ENCODE data around the gene KRTAP5-9.
"Not testable (repeated sequence)": the region's sequence is repeated elsewhere in the genome, so short reads cannot be mapped to it uniquely, and the experiment has no call there.

Gene KRTAP5-9

DNA sequence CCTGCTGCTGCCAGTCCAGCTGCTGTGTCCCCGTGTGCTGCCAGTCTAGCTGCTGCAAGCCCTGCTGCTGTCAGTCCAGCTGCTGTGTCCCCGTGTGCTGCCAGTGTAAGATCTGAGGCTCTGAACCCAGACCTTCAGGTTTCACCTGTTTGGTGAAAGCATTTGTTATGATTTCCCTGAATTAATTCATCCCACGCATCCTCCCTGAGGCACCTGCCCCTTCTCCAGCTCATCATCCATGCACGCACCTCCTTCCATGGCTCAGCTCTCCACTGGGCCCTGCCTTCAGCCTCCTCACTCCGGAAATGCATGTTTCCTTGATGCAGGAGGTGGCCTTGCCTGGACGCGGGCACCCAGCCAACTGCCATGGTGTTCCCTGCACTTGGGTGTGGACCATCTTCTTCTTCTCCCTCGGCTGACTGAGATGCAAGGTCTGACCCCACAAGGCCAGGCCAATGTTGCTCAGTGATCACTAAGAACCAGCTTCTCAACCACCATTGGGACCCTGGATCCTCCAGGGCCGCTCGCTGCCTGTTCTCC lies 17.9 kb downstream of the KRTAP5-9 start:
- no peaks in the 10 kb centered on the region for H3K36me3 ChIP-seq (ENCODE audit: control insufficient read depth, insufficient read depth, low read length, severe bottlenecking)
- DNase-seq (ENCODE audit: low read depth): no peak
- H3K4me3 ChIP-seq (ENCODE audit: low read length): no peak overlapping the region
- H3K4me1 ChIP-seq (ENCODE audit: control insufficient read depth, insufficient read depth, low read length): peaks cover 18% of the 10 kb centered on the region
- H3K9me3 ChIP-seq (ENCODE audit: control insufficient read depth, low read length): peaks cover 5% of the 10 kb centered on the region
- peaks cover 25% of the 10 kb centered on the region for H3K27me3 ChIP-seq (replicated peaks; ENCODE audit: control insufficient read depth, insufficient read depth, low read length)
- H3K9ac ChIP-seq (ENCODE audit: low read length): no peak overlapping the region

DNA sequence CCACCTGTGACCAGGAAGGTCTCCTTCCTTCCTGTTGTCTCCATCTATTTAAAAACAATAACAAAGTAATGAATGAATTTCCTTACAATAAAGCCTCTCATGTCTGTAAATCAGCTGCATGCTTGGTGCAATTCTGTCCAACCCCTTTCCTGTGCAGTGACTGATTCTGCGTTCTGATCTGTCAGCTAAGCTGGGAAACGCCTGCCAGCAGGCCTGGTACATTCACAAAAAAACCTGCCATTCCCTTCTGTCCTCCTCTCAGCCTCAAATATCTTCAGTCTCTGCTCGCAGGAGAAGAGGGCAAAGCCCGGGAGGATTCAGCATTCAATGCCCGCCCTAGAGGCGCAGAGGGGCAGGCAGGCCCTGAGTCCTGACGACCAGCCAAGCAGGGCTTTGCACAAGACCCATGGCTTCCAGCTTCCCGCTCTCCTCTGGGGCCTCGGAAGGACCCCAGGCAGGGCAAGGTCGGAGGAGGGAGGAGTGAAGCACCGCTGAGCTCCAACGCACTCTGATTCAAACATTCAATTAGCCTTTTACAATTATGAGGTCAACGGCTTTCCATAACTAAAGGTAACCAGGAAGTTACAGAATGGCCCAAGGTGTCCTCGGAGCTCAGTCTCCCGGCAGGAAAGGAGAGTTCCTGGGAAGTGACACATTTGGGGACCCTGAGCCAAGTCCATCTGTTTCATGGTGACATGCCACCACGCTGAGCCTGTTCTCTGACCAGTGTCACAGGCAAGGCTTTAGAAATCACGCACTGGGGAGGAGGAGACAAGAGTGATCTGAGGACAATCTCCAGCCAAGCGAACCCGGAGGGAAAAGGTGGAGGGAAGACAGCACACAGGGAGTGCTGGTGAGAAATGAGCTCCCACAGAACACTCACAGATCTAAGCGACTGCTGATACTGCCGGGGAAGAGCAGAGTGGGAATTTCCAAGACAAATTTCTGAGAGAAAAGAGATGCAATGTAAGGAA lies 18.7 kb downstream of the KRTAP5-9 start:
- not testable (repeated sequence) for H3K9me3 ChIP-seq (ENCODE audit: control insufficient read depth, low read length); H3K4me3 ChIP-seq (ENCODE audit: low read length); DNase-seq (ENCODE audit: low read depth); H3K36me3 ChIP-seq (ENCODE audit: control insufficient read depth, insufficient read depth, low read length, severe bottlenecking); H3K9ac ChIP-seq (ENCODE audit: low read length)
- peaks cover 25% of the 10 kb centered on the region for H3K27me3 ChIP-seq (replicated peaks; ENCODE audit: control insufficient read depth, insufficient read depth, low read length)
- peaks cover 18% of the 10 kb centered on the region for H3K4me1 ChIP-seq (ENCODE audit: control insufficient read depth, insufficient read depth, low read length)

DNA sequence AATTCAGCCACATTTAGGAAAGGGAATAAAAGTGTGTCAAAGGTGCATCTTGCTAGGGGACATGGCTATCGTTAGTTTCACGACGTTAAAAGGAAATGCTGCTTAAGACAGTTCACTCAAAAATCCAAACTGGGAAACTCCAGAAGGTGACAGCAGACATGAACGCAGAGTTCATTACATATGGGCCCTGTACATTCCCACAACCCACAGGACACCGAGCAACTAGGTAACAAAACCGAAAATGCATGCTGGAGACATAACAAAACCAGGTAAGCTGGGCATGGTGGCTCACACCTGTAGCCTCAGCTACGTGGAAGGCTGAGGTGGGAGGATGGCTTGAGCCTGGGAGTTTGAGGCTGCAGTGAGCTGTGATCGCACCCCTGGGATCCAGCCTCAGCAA lies 19.4 kb downstream of the KRTAP5-9 start:
- Histone ChIP-seq H3K4me1 (ENCODE audit: control insufficient read depth, insufficient read depth, low read length) (peaks cover 18% of the 10 kb centered on the region), H3K27me3 (replicated peaks; ENCODE audit: control insufficient read depth, insufficient read depth, low read length) (peaks cover 25% of the 10 kb centered on the region)
- not testable (repeated sequence) for H3K4me3 ChIP-seq (ENCODE audit: low read length); H3K9ac ChIP-seq (ENCODE audit: low read length); H3K9me3 ChIP-seq (ENCODE audit: control insufficient read depth, low read length); DNase-seq (ENCODE audit: low read depth); H3K36me3 ChIP-seq (ENCODE audit: control insufficient read depth, insufficient read depth, low read length, severe bottlenecking)

DNA sequence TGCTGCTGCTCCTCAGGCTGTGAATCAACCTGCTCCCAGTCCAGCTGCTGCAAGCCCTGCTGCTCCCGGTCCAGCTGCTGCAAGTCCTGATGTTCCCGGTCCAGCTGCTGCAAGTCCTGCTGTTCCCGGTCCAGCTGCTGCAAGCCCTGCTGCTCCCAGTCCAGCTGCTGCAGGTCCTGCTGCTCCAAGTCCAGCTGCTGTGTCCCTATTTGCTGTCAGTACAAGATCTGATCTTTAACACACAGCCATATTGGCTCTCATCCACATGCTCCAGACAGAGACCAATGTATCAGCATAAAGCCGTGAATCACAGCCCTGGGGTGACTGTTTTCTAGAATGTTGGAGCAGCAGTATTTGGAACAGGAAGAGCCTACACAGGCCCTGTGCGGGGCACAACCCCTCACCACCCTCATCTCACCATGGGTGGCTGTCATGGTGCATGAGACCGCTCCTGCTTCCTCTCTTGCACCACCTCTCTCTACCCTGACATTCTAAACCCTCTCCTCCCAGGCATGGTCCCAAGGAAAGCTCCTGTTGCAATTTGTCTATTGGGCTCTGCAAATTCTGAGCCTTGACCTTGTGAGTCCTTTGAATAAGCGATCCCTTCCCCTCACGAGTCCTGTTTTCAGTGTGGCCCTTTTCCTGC lies 20.6 kb downstream of the KRTAP5-9 start:
- Histone ChIP-seq H3K4me3 (ENCODE audit: low read length) (no peak overlapping the region), H3K27me3 (replicated peaks; ENCODE audit: control insufficient read depth, insufficient read depth, low read length) (peaks cover 33% of the 10 kb centered on the region), H3K36me3 (ENCODE audit: control insufficient read depth, insufficient read depth, low read length, severe bottlenecking) (no peaks in the 10 kb centered on the region), H3K4me1 (ENCODE audit: control insufficient read depth, insufficient read depth, low read length) (peaks cover 18% of the 10 kb centered on the region), H3K9me3 (ENCODE audit: control insufficient read depth, low read length) (no peaks in the 10 kb centered on the region), H3K9ac (ENCODE audit: low read length) (no peak overlapping the region)
- DNase-seq (ENCODE audit: low read depth): no peak

DNA sequence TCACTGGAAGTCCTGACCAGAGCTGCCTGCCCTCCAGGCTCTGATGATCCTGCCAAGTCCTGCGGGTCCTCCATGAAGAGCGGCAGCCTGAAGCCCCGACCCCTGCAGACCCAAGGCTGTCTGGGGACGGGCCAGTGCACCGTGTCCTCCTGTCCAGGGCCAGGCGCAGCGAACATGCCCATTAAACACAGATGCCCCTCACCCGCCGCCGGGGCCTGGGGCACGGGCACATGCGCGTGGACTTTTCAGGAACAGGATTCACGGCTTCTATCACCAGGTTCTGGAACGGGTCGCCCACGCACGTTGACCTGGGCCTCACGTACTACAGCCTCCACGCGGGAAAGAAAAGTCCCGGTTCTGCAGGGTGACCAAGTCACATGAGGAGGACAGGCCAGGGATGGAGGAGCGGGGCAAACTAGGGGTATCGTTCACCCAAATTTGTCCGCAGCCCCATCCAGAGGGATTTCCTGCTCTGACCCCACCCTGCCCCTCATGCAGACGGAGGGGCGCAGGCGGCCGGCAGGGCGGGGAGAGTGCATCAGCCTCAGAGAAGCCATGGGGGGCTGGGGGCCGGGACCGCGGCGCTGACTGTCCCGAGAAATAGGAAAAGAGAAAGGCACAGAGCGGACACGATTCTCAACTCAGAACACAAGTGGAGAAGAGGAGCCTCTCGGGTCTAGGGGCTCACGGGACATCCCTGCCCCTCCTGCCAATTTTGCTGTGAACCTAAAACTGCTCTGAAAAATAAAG lies 23.1 kb downstream of the KRTAP5-9 start:
- H3K4me3 ChIP-seq (ENCODE audit: low read length); DNase-seq (ENCODE audit: low read depth): not testable (repeated sequence)

DNA sequence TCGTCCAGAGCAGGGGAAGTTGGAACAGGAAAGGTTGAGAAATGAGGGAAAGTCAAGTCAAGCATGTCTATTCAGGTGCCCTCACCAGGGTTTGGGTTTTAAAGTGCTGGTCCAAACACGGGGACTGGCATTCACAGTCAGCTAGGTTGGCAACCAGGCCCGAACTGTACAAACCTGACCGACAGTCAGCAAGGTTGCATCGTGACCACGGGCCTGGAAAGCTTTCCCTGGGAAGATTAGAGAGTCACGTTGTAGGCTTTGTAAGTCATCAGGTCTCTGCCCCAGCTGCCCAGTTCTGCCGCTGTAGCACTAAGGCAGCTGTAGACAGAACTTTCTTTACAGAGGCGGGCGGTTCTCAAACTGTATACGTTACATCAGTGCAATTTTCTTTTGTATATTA lies 24.6 kb downstream of the KRTAP5-9 start:
- H3K9me3 ChIP-seq (ENCODE audit: control insufficient read depth, low read length): no peaks in the 10 kb centered on the region
- no peak overlapping the region for H3K4me3 ChIP-seq (ENCODE audit: low read length)
- peaks cover 15% of the 10 kb centered on the region for H3K4me1 ChIP-seq (ENCODE audit: control insufficient read depth, insufficient read depth, low read length)
- no peaks in the 10 kb centered on the region for H3K36me3 ChIP-seq (ENCODE audit: control insufficient read depth, insufficient read depth, low read length, severe bottlenecking)
- DNase-seq (ENCODE audit: low read depth): no peak
- H3K9ac ChIP-seq (ENCODE audit: low read length): no peak overlapping the region
- H3K27me3 ChIP-seq (replicated peaks; ENCODE audit: control insufficient read depth, insufficient read depth, low read length): peaks cover 43% of the 10 kb centered on the region

More for the DNA sequence above, 23.1 kb downstream of the KRTAP5-9 start:
- not testable (repeated sequence) for H3K36me3 ChIP-seq (ENCODE audit: control insufficient read depth, insufficient read depth, low read length, severe bottlenecking); H3K9ac ChIP-seq (ENCODE audit: low read length); H3K9me3 ChIP-seq (ENCODE audit: control insufficient read depth, low read length)
- peaks cover 18% of the 10 kb centered on the region for H3K4me1 ChIP-seq (ENCODE audit: control insufficient read depth, insufficient read depth, low read length)
- H3K27me3 ChIP-seq (replicated peaks; ENCODE audit: control insufficient read depth, insufficient read depth, low read length): peaks cover 47% of the 10 kb centered on the region

DNA sequence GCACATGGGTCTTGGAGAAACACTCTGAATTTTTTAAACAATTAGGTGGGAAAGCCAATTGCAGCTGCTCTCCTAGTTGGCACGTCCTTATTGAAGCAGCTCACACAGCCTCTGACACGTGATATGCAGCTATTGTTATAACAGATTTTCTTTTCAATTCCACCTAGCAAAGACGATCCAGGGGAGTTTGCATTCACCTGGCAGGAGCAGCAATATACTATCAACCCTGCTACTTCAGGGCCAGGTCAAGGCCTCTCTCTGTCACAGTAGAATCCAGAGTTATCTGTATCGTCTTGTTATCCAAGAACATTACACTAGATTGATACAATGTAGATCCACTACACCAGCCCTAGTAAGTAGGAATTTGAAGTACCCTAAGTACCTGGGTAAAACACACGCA lies 26.2 kb downstream of the KRTAP5-9 start:
- no peak overlapping the region for H3K4me3 ChIP-seq (ENCODE audit: low read length)
- no peak overlapping the region for H3K9ac ChIP-seq (ENCODE audit: low read length)
- no peak for DNase-seq (ENCODE audit: low read depth)
- peaks cover 45% of the 10 kb centered on the region for H3K27me3 ChIP-seq (replicated peaks; ENCODE audit: control insufficient read depth, insufficient read depth, low read length)
- no peaks in the 10 kb centered on the region for H3K9me3 ChIP-seq (ENCODE audit: control insufficient read depth, low read length)
- H3K36me3 ChIP-seq (ENCODE audit: control insufficient read depth, insufficient read depth, low read length, severe bottlenecking): no peaks in the 10 kb centered on the region
- peaks cover 1% of the 10 kb centered on the region for H3K4me1 ChIP-seq (ENCODE audit: control insufficient read depth, insufficient read depth, low read length)

DNA sequence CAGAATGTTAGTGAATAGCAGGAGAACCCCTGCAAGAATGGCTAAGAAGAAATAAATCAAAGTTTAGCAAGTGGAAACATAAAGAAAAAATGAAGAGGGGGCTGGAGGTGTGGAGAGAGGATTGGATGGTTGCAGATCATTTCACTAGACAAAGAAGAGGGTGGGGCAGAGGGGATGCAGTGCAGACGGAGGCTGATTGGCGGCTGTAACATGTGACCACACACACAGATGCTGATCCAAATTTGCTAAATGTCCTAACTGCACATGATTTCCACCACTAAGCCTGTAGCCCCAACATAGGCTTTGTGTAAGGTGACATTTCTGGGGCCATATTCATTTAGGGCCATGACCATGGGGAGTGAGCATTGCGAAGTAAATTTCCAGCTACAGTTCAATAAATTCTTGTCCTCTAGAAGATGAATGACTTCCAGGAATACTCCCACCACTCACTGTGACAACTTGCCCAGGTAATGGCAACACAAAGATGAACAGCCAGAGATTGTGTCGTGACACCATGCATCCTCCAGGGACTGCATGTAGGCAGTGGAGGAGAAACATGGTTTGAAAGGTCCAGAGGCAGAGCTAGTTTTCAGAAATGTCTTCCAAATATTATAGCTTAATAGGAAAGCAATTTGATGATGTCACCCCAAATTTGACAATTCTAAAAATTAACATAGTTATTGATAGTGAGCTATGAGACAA lies 27.7 kb downstream of the KRTAP5-9 start:
- no peaks in the 10 kb centered on the region for H3K36me3 ChIP-seq (ENCODE audit: control insufficient read depth, insufficient read depth, low read length, severe bottlenecking)
- DNase-seq (ENCODE audit: low read depth): no peak
- peaks cover 10% of the 10 kb centered on the region for H3K4me1 ChIP-seq (ENCODE audit: control insufficient read depth, insufficient read depth, low read length)
- H3K4me3 ChIP-seq (ENCODE audit: low read length): no peak overlapping the region
- H3K27me3 ChIP-seq (replicated peaks; ENCODE audit: control insufficient read depth, insufficient read depth, low read length): peaks cover 40% of the 10 kb centered on the region
- H3K9me3 ChIP-seq (ENCODE audit: control insufficient read depth, low read length): no peaks in the 10 kb centered on the region
- H3K9ac ChIP-seq (ENCODE audit: low read length): no peak overlapping the region

DNA sequence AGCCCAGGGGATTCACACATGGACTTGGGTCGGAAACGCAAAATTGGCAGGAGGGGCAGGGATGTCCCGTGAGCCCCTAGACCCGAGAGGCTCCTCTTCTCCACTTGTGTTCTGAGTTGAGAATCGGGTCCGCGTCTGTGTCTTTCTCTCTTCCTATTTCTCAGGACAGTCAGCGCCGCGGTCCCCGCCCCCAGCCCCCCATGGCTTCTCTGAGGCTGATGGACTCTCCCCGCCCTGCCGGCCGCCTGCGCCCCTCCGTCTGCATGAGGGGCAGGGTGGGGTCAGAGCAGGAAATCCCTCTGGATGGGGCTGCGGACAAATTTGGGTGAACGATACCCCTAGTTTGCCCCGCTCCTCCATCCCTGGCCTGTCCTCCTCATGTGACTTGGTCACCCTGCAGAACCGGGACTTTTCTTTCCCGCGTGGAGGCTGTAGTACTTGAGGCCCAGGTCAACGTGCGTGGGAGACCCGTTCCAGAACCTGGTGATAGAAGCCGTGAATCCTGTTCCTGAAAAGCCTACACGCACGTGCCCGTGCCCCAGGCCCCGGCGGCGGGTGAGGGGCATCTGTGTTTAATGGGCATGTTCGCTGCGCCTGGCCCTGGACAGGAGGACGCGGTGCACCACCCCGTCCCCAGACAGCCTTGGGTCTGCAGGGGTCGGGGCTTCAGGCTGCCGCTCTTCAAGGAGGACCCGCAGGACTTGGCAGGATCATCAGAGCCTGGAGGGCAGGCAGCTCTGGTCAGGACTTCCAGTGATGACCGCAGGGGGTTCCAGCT lies 28.7 kb downstream of the KRTAP5-9 start:
- not testable (repeated sequence) for H3K4me3 ChIP-seq (ENCODE audit: low read length); H3K9me3 ChIP-seq (ENCODE audit: control insufficient read depth, low read length); H3K9ac ChIP-seq (ENCODE audit: low read length); H3K36me3 ChIP-seq (ENCODE audit: control insufficient read depth, insufficient read depth, low read length, severe bottlenecking); DNase-seq (ENCODE audit: low read depth)
- Histone ChIP-seq H3K4me1 (ENCODE audit: control insufficient read depth, insufficient read depth, low read length) (peaks cover 10% of the 10 kb centered on the region), H3K27me3 (replicated peaks; ENCODE audit: control insufficient read depth, insufficient read depth, low read length) (peaks cover 43% of the 10 kb centered on the region)

DNA sequence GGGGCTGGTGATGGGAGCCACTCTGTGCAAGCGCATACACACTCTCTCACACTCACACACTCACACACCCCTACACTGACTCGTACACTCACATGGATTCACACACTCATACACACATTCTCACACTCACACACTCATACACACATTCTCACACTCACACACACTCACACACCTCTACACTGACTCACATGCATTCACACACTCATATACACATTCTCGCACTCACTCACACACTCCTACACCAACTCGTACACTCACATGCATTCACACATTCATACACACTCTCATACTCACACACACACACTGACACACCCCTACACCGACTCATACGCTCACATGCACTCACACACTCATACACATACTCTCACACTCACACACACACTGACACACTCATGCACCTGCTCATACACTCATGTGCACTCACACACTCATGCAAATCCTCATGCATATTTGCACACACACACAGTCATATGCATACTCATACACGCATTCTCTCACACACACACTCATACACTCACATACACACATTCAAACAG lies 29.3 kb downstream of the KRTAP5-9 start:
- no peaks in the 10 kb centered on the region for H3K9me3 ChIP-seq (ENCODE audit: control insufficient read depth, low read length)
- H3K36me3 ChIP-seq (ENCODE audit: control insufficient read depth, insufficient read depth, low read length, severe bottlenecking): no peaks in the 10 kb centered on the region
- peaks cover 45% of the 10 kb centered on the region for H3K27me3 ChIP-seq (replicated peaks; ENCODE audit: control insufficient read depth, insufficient read depth, low read length)
- H3K4me1 ChIP-seq (ENCODE audit: control insufficient read depth, insufficient read depth, low read length): peaks cover 10% of the 10 kb centered on the region
- DNase-seq (ENCODE audit: low read depth): no peak
- H3K4me3 ChIP-seq (ENCODE audit: low read length): no peak overlapping the region
- no peak overlapping the region for H3K9ac ChIP-seq (ENCODE audit: low read length)
